Smooth muscle cell of the brain vasculature (primary cell): ENCODE data around the gene DSCAML1.
"Not testable (repeated sequence)": the region's sequence is repeated elsewhere in the genome, so short reads cannot be mapped to it uniquely, and the experiment has no call there.

Experiments used
- DNase-seq: peaks from one replicate; pipeline ENCODE4 v3.0.0-alpha.2; 2012; ENCODE audit warnings: low read depth, low spot score

DSCAML1 gene

DNA sequence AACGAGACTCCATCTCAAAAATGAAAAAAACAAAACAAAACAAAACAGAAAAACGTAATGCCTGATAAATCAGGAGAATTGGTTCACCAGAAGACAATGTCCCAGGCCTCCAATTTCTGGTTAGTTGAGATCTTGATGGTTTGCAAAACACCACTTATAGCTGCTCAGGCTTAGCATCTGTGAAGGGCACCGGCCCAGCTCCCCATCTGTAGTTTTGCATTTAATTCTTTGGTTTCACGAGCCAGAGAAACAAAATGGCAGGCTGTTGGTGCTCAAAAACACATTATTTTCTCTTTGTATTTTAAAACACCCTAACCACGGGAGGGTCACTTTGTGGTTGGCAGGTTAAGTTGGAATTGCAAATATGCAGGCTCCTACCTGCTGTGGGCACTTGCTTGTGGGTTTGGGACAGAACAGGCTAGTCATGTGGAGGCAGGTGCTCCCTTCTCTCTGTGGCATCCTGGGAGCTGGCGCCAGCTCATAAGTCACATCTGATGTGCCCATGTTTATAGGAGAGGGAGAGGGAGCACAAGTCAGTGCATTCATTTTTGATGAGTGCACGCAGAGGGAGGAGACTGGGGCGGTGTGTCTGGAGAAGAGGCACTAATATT lies 323.4 kb downstream of the DSCAML1 start:
- no peak for DNase-seq

DNA sequence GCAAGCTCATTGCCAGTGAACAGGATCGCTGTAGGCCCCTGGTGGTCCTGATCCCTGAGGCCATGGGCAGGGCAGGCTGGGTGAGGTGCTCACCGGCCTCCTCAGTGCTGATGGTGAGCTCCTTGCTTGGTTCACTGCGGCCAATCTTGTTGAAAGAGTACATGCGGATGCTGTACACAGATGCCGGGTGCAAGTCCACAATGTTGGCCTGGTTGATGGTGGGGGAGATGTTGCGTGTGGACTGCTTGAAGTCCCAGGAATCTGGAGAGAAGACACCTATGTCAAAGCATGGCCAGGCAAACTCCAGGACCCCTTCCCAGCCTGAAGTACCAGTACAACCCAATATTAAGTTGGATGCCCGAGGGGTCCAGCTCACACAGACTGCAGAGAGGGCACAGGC lies 325.2 kb downstream of the DSCAML1 start:
- DNase-seq: no peak

DNA sequence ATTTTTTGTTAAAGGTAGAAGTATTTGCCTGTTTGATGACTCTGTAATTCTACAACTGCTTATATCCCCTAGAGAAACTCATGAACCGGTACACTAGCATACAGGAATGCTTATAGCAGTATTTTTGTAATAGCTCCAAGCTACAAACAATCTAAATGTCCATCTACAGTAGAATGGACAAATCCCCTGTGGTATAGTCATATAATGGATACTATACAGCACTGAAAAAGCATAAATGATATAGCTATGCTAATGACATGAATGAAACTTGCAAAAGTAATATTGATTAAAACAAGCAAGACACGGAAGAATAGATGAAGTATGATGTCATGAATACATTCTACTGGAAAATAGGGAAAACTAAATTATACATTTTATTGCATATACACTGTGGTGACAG lies 326.4 kb downstream of the DSCAML1 start:
- no peak for DNase-seq

DNA sequence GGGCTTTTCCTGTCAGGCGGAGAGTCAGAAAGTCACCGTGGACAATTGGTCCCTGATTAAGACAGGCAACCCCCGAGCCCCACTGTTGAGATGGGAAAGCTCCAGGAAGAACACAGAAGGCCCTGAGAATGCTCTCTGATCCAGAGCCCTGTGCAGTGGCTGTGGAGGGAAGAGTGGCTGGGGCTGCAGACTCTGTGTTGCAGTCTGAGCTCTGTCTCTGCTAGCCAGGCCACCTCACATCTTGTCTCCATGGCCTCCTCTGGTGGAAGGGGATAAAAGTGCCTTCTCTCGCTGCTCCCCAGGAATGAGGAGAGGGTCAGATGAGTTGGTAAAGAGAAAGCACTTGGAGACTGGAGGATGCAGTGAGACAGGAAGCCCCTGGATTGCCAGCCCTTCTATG lies 328.1 kb downstream of the DSCAML1 start:
- DNase-seq: no peak

DNA sequence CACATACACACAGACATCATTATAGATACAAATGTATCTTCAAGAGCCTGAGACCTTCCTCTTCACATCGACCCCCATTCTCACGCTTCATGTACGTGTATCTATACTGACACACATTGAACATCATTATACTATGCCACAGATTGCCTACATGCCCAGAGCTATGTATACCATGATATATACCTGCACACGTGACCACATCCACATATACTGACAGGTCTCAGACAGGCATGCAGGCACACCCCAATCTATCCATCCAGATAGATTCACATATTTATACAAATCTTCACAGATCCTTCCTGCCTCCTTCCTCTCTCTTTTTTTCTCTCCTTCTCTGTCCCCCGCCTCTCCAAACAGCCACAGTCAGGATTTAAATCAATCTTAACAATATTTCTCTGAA lies 329.2 kb downstream of the DSCAML1 start:
- no peak for DNase-seq

DNA sequence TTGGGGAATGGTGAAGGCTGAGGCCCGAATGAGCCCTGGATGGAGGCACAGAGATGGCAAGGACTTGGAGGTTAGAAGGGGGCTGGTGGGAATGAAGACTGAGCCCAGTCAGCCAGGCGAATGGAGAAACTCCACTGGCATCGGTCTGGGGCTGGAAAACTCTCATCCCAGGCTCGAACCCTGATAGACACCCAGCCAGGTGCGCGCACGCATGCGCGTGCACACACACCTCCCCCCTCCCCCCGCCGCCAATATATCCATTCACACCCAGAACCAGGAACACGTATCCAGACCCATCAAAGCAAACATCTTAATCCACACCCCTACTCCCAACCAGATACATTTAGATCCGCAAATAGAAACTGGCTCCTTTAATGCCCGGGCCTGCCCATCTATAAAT lies 330.1 kb downstream of the DSCAML1 start:
- DNase-seq: no peak

DNA sequence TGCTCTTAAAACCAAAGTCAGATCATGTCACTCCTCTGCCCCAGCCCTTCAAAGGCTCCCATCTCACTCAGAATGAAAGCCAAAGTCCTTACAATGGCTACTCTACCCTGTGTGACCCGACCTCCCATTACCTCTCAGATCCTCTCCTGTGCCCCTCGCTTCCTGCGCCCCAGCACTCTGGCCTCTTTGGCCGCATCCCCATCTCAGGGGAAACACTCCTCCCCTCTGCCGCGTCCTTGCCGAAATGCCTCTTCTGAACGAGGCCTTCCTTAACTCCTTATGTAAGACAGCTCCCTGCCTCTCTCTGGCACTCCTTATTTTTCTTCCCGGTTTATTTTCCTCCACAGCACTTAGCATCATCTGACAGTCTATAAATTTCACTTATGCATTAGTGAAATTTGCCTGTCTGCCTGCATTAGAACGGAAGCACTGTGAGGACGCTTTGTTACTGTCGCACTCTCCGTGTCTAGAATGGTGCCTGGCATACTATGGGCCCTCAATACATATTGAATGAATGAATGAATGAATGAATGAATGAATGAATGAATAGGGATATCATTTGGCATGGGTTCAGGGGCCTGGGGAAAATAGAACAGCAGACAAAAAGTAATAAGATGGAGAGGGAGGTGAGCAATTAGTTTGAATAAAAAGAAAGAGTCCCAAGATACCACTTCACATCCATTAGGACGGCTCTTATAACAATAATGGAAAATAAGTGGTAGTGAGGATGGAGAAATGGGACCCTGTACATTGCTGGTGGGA lies 331.6 kb downstream of the DSCAML1 start:
- DNase-seq: no peak

DNA sequence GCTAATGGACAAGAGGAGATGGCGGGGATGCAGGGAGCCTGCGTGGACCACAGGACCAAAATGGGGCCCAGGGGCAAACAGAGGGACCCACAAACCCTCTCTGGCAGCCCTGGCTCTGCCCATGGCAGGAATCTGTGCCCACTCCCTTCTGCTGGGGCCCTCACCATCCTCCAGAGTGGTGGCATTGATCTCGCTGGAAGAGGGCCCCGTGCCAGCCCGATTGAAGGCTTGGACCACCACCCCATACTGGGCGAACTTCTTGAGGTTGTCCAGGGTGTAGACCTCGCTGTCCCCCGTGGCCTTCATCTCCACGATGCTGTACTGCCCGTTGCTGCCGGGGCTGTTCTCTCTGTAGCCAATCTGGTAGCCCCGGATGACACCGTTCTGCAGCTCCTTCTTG lies 332.2 kb downstream of the DSCAML1 start:
- DNase-seq: no peak

DNA sequence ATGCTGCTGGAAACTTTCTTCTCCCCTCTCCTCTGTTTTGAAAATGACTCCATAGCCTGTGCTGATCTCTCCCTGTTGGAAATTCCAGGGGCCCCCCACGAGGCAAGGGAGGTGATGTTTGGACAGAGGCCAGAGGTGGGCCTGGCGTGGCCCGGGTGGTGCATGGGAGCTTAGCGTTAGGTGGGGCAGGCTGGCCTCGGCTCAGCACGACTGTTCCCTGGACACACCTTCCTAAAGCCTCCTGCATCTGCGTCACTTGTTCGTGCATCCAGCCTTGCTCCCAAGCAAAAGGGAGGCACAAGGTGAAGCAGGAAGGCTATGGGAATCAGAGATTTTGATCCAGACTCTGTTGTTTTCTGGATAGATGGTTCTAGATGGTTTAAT lies 334.2 kb downstream of the DSCAML1 start:
- no peak for DNase-seq

DNA sequence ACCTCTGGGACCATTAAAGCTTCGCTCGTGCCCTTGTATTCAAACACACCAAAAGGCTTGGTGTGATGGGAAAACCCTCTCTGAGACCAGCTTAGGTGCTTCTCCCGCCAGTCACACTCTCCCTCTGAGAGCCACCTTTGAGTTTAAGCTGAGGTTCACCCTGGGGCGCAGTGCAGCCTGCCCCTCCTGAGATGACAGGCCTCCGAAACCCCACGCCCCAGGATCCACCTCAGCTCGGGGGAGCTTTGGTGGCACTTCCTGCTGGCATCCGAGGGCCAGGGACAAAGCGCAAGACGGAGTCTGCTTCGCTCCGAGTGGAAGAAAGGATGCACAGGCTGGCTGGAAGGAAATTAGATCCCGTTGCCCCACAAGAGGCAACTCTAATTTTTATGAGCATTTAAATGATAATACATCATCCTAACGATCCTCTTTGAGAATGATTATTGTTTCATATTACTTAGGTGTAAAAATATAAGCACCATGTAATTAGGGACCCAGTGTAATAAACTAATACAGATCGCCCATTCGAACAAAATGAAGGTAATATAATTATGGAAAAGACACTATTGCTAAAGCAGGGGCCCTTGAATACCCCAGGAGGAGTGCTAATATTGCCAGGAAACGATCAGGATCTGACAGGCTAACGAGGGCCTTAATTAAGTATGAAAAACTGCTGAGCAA lies 334.7 kb downstream of the DSCAML1 start:
- no peak for DNase-seq

DNA sequence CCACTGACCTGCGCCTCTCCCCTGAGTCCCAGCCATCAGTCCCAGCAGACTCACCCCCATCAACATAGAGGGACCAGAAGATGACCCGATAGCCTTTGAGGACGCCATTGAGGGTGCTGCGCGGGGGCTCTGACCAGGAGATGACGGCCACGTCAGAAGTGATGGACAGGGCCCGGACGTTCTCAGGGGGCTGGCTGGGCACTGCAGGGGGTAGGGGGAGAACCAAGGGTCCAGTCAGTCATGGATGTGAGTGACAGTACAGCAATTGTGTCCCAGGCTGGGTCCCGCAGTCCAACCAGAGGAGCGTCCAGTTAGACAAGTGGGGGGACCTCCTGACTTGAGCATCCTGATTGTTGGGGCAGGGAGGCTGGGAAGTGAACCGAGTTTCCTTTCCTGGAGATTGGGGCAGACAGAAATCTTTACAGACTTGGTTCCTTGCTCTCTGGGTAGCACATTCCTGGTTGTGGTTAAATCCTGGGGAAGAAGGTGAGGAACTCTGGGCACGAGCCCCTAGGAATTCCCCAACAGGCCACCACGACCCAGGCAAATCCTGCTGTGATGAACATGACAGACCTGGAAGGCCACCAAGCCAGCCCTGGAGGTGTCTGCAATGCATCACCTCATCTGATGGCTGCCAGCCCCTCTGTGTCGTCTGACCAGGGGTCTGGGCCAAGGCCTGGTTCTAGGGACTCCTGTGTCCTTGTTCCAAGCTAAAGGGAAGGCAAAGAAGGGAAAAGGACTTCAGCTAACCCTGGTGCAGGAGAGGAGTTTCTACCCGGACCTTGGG lies 335.4 kb downstream of the DSCAML1 start:
- no peak for DNase-seq

DNA sequence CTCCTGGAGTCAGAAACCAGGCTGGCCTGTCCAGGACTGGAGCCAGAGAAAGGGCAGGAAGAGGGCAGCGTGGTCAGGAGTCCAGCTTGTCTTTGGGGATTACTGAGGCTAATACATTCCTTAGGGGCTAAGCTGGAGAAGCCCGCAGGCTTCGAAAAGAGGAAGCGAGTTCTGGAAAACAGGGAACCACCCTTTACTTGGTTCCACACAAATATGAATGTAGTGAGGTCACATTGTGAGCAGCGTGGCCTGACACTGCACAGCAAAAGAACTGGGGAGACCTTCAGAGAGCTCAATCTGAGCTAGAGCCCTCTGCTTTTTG lies 337.1 kb downstream of the DSCAML1 start:
- no peak for DNase-seq

DNA sequence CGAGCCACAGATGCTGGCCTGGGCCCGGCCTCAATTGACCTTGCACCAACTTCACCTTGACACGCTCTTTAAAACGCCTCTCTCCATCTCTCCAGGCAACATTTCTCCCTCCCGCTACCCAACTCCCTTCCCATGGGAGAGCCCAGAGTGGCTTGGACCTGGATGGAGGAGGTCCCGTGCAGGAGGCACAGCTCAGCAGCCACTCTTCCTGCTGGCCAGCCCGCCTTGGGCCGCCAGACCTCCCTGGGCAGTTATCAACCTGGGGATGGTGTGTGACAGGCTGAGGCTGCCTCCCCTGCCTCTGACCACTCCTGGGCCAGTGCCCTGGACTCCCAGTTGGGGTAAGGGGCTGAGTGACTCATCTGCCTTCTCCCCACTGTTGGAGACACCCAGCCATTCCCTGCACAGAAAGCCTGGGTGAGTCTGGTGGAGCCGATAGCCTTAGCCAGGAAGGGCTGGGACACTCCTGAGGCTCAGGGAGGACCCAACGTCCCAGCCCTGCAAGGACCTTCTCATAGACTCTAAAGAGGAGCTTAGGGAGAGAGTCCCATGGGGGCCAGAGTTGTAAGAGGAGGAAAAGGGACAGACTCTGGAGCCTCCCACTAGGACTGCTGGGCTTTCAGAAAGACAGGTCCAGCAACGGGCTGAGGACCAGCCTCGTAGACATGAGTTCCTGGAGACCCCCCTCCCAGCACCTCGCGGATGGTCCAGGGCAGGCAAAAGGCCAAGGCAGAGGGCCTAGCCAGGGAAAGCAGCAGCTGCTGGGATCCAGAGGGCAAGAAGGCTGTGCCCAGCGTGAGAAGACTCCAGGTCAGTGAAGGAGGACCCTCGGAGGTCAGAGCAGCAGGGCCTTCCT lies 337.7 kb downstream of the DSCAML1 start:
- DNase-seq: no peak

DNA sequence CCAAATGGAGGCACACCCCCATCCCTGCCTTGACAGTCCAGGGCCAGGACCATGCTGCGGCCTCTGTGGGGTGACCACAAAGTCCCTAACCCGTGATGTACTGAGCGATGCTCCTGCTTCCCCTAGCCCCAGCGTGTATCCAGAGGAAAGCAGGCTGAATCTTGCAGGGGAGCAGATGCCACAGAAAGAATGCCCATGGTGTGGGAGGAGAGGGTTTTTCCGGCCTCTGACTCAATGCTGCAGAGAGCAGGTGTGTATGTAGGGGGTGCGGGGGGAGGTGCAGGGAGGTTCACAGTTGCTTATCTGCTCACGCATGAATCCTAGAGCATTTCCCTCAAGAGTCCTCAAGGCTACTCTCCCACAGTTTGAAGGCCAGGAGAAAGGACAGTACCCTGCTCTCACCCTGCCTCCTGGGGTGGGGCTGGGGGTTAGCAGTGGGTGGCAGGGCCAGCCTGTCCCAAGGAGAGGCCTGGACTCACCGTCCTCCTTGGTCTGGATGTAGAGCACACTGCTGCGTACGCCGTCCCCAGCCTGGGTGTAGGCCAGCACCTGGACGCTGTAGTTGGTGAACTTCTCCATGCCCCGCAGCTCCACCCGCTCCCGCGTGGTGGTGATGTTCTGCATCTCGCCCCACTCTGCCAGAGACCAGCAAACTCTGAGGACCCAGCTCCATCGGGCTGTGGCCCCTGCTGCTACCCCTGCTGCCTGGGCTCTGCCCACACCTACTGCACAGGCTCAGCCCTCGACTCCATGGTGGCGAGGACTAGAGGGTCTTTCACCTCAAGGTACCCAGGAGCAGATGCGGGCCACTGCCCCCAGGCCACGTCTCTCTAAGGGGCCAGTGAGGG lies 338.5 kb downstream of the DSCAML1 start:
- no peak for DNase-seq

DNA sequence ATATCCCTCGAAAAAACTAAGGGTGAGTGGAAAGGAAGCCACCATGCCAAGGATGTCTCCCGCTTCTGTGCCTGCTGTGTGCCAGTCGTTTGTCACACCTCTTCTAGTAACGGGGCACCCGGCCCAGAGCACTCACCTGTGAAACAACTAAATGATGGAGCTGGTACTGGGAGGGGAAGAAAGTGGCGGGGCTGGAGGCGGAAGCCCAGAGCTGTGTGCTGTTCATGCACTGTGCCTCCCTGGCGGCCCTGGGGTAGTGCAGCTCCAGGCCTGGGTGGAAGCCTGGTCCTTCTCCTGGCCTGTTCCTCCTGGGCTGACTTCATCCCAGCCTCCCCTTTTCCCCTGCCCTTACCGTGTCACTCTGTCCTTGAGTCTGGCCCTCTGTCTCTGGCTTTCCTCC lies 339.2 kb downstream of the DSCAML1 start:
- no peak for DNase-seq

DNA sequence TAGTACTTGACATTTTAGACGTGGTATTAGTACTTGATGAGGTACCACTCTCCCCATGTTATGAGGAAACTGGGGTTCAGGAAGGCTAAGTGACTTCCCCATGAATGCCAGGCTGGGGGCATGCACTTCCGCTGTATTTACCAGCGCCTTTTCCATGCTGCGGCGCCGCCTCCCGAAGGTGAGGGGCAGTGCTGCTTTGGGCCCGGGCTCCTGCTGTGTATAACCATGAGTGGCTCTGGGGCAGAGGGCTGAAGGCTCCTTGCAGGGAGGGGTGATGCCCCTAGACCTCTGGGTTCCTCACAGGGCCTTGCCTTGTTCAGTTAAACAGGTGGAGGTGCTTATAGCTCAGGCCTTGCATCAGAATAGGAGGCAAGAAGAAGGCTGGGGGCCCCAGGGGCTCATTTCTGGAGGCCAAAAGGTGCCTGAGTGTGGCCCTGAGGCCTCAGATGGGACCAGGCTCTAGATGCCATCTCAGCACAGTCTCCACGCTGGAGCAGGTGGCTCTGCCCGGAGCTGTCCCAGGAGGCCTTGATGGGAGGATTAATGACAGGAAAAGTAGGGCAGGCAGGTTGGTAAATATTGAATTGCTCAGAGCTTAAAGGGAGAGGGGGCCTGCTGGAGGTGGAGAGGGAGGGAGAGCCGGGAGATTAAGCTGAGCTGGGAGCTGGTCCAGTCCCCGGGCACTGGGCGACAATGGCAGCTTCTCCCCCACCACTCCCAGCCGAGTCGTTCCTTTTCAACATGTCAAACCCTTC lies 339.8 kb downstream of the DSCAML1 start:
- DNase-seq: no peak

DNA sequence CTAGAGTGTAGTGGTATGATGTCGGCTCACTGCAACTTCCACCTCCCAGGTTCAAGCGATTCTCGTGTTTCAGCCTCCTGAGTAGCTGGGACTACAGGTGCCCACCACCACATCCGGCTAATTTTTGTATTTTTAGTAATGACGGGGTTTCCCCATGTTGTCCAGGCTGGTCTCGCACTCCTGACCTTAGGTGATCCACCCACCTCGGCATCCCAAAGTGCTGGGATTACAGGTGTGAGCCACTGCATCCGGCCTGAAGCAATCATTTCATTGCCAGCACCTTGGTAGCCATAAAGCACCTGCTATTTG lies 340.3 kb downstream of the DSCAML1 start:
- DNase-seq: not testable (repeated sequence)

DNA sequence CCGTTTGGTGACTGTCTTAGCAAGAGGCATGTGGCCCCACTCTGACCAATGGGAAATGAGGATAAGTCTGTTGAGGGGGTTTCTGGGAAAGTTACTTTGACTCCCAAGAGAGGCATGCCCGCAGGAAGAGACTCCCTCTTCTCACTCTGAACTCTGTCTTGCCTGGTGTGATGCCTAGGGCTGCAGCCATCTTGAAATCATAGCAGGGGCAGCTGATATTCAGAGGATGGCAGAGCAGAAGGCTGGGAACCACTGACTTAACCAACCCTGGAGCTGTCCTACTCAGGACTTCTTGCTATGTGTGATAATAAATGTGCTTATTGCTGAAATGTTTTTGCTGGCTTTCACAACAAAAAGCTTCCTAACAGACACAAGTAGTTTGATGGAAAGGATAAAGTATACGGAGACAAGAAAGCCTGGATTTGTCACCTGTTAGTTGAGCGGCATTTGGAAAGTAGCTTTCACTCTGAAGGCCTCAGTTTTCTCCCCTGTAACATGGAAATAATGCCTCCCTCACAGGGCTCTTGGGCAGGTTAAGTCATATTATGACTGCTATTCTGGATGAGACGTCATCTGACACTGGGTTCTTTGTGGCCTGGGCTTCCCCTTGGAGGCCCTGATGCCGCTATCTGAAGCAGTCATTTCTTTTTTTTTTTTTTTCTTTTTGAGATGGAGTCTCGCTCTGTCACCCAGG lies 340.8 kb downstream of the DSCAML1 start:
- DNase-seq: no peak

DNA sequence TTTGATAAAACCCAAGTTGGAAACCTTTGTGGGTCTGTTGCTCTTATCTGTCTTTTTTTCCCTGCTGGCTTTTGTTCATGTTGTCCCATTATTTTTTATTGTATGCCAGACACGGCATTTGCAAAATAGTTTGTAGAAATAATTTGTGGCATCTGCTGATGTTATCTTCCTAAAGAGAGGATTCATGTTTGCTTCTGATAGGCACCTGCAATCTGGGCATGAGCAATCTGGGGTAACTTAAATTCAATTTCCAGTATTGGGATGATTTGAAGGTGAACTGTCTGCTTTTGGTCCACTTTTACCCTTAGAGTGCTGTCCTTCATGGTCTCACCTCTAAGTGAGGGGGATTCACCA lies 342.5 kb downstream of the DSCAML1 start:
- DNase-seq: no peak
